ENCODE data around the gene MIR17HG.

MIR17HG gene

DNA sequence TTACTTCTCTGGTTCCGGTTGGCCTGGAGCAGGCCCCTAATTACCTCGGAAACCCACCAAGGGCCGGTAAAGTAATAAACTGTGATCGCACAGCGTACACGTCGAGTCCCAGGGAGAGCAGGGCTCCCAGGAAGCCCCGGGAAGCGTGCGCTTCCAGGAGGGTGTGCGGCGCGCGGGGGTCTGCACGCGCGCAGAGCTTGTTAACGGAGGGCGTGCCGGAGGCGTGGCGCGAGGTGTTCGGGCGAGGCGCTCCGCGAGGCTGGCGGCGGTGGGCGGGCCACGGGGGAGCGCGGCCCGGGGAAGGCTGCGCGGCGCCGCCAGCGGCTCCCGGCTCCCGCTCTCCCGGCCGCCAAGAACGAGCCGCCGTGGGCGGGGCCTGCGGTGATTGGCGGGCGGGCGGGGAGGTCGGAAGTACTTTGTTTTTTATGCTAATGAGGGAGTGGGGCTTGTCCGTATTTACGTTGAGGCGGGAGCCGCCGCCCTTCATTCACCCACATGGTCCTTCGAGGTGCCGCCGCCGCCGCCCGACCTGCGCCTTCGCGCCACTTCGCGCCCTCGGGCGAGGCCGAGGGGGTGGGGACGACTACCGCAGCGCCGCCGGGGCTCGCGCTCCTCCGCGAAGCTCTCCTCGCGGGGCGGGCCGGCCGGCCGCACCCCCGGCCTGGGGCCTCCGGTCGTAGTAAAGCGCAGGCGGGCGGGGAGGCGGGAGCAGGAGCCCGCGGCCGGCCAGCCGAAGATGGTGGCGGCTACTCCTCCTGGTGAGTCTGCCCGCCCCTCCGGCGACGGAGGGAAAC lies at the start of gene MIR17HG:
TSS of gene MIR17HG (plus strand) at position 486 of the 794 bp plus-strand sequence.
- Histone ChIP-seq H3K9me2 (ENCODE audit: low read depth, low read length) (no peaks in the 10 kb centered on the region), H3K4me3 (ENCODE audit: low read depth, low read length, poor library complexity, severe bottlenecking) (peak within 1 kb of the TSS; percentile 99), H3K36me3 (ENCODE audit: insufficient read depth, low read length) (peaks cover 35% of the 10 kb centered on the region), H3K4me2 (ENCODE audit: low read length) (peak within 1 kb of the TSS; percentile 89), H4K20me1 (ENCODE audit: insufficient read depth, low read length) (peaks cover 17% of the 10 kb centered on the region), H3K27me3 (ENCODE audit: insufficient read depth, low read length) (no peaks in the 10 kb centered on the region), H3K27ac (ENCODE audit: low read depth, low read length, poor library complexity, severe bottlenecking) (peak within 1 kb of the TSS; percentile 75), H3K9me3 (ENCODE audit: low read length) (no peaks in the 10 kb centered on the region), H3K79me2 (ENCODE audit: insufficient read depth, low read length) (peaks cover 35% of the 10 kb centered on the region), H3K9ac (ENCODE audit: low read length) (peak within 1 kb of the TSS; percentile 98), H2AFZ (ENCODE audit: low read length) (peak within 1 kb of the TSS; percentile 90), H3F3A (ENCODE audit: insufficient read depth, low read length) (peaks cover 6% of the 10 kb centered on the region; the same call in 1 of the 2 replicates), H3K4me1 (ENCODE audit: insufficient read depth, low read length, severe bottlenecking) (peaks cover 43% of the 10 kb centered on the region)
- no peak for TF ChIP-seq EZH2 (IDR thresholded peaks at IDR 0.05; ENCODE audit: borderline replicate concordance, low read length)
- TF ChIP-seq, protein P1, sequence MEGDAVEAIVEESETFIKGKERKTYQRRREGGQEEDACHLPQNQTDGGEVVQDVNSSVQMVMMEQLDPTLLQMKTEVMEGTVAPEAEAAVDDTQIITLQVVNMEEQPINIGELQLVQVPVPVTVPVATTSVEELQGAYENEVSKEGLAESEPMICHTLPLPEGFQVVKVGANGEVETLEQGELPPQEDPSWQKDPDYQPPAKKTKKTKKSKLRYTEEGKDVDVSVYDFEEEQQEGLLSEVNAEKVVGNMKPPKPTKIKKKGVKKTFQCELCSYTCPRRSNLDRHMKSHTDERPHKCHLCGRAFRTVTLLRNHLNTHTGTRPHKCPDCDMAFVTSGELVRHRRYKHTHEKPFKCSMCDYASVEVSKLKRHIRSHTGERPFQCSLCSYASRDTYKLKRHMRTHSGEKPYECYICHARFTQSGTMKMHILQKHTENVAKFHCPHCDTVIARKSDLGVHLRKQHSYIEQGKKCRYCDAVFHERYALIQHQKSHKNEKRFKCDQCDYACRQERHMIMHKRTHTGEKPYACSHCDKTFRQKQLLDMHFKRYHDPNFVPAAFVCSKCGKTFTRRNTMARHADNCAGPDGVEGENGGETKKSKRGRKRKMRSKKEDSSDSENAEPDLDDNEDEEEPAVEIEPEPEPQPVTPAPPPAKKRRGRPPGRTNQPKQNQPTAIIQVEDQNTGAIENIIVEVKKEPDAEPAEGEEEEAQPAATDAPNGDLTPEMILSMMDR (IDR thresholded peaks at IDR 0.05; ENCODE audit: low read length) = no peak

DNA sequence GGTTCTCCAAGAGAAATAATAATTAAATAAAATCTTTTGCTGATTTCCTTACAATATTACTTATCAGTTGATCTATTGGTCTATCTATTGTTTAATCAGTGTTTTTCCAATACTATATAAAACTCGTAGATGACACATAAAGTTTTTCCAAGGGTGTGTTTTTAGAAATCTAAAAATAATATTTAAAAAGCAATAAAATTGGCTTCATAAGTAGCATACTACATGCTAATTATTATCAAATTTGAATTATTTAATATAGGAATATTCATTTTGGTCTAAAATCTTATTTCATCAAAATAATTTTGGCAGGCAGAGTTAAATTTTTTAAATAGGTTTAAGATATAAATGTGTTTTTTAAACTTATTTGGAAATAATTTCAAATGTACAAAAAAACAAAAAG lies 49.4 kb upstream of the MIR17HG start:
- TF ChIP-seq EZH2 (IDR thresholded peaks at IDR 0.05; ENCODE audit: borderline replicate concordance, low read length) = no peak
- TF ChIP-seq, protein P1 (IDR thresholded peaks at IDR 0.05; ENCODE audit: low read length) = no peak
- H3K4me3 ChIP-seq (ENCODE audit: low read depth, low read length, poor library complexity, severe bottlenecking) = no peak overlapping the region
- no peak overlapping the region for H3K9ac ChIP-seq (ENCODE audit: low read length)
- no peak overlapping the region for H3K4me2 ChIP-seq (ENCODE audit: low read length)
- H2AFZ ChIP-seq (ENCODE audit: low read length) = no peak overlapping the region
- no peak overlapping the region for H3K27ac ChIP-seq (ENCODE audit: low read depth, low read length, poor library complexity, severe bottlenecking)
- H3K79me2 ChIP-seq (ENCODE audit: insufficient read depth, low read length) = no peaks in the 10 kb centered on the region
- H3K27me3 ChIP-seq (ENCODE audit: insufficient read depth, low read length) = no peaks in the 10 kb centered on the region
- no peaks in the 10 kb centered on the region for H3K9me3 ChIP-seq (ENCODE audit: low read length)
- H4K20me1 ChIP-seq (ENCODE audit: insufficient read depth, low read length) = no peaks in the 10 kb centered on the region
- no peaks in the 10 kb centered on the region for H3F3A ChIP-seq (ENCODE audit: insufficient read depth, low read length)
- H3K36me3 ChIP-seq (ENCODE audit: insufficient read depth, low read length) = no peaks in the 10 kb centered on the region
- no peaks in the 10 kb centered on the region for H3K4me1 ChIP-seq (ENCODE audit: insufficient read depth, low read length, severe bottlenecking)
- H3K9me2 ChIP-seq (ENCODE audit: low read depth, low read length) = no peaks in the 10 kb centered on the region

DNA sequence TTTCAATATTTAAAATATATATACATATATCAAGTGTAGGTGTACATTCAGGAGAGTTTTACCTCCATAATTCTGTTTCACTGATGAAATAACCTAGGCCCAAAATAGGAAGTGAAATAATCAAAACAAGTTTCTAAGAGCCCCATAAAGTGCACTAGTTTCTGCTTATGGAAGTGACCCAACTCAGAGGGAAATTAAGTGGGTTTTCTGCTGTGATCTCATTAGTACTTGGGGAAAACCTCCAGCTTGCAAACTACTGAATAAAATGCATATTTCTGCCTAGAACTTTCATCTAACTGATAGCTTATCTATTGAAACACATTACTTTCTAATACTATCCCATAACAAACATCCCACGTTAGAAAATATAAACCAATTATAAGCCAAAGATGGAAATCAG lies 45.4 kb upstream of the MIR17HG start:
- Histone ChIP-seq H3K9me3 (ENCODE audit: low read length) (no peaks in the 10 kb centered on the region), H3K79me2 (ENCODE audit: insufficient read depth, low read length) (no peaks in the 10 kb centered on the region), H3K27me3 (ENCODE audit: insufficient read depth, low read length) (no peaks in the 10 kb centered on the region), H3K36me3 (ENCODE audit: insufficient read depth, low read length) (no peaks in the 10 kb centered on the region), H3F3A (ENCODE audit: insufficient read depth, low read length) (no peaks in the 10 kb centered on the region), H3K4me2 (ENCODE audit: low read length) (no peak overlapping the region), H3K4me1 (ENCODE audit: insufficient read depth, low read length, severe bottlenecking) (no peaks in the 10 kb centered on the region), H3K9ac (ENCODE audit: low read length) (no peak overlapping the region), H4K20me1 (ENCODE audit: insufficient read depth, low read length) (no peaks in the 10 kb centered on the region), H3K27ac (ENCODE audit: low read depth, low read length, poor library complexity, severe bottlenecking) (no peak overlapping the region), H3K4me3 (ENCODE audit: low read depth, low read length, poor library complexity, severe bottlenecking) (no peak overlapping the region), H3K9me2 (ENCODE audit: low read depth, low read length) (no peaks in the 10 kb centered on the region), H2AFZ (ENCODE audit: low read length) (no peak overlapping the region)
- TF ChIP-seq EZH2 (IDR thresholded peaks at IDR 0.05; ENCODE audit: borderline replicate concordance, low read length) = no peak
- TF ChIP-seq, protein P1 (IDR thresholded peaks at IDR 0.05; ENCODE audit: low read length) = no peak

Measured in OCI-LY1 (cell line).